ENCODE results near the gene FOXN3.
"Not testable (repeated sequence)": the region's sequence is repeated elsewhere in the genome, so short reads cannot be mapped to it uniquely, and the experiment has no call there.

FOXN3 gene

GRCh38 chr14:89268514-89268913 lies 148.5 kb downstream of the FOXN3 start:
- no peak for DNase-seq

- no peak for DNase-seq
Observed at GRCh38 chr14:89267656-89268055, 149.4 kb downstream of the FOXN3 start.

- DNase-seq = no peak
Observed at GRCh38 chr14:89267163-89267562, 149.9 kb downstream of the FOXN3 start.

- no peak for DNase-seq
Observed at GRCh38 chr14:89266754-89267153, 150.3 kb downstream of the FOXN3 start.

GRCh38 chr14:89265234-89265633 lies 151.8 kb downstream of the FOXN3 start:
- DNase-seq = no peak

GRCh38 chr14:89264196-89264800 lies 152.7 kb downstream of the FOXN3 start:
- no peak for DNase-seq

- no peak for DNase-seq
Observed at GRCh38 chr14:89262041-89262440, 155.0 kb downstream of the FOXN3 start.

GRCh38 chr14:89260898-89261297 lies 156.1 kb downstream of the FOXN3 start:
- no peak for DNase-seq

- no peak for DNase-seq
Observed at GRCh38 chr14:89259951-89260609, 157.0 kb downstream of the FOXN3 start.

- no peak for DNase-seq
Observed at GRCh38 chr14:89258728-89259273, 158.2 kb downstream of the FOXN3 start.

- no peak for DNase-seq
Observed at GRCh38 chr14:89256951-89257350, 160.1 kb downstream of the FOXN3 start.

GRCh38 chr14:89256283-89256682 lies 160.8 kb downstream of the FOXN3 start:
- no peak for DNase-seq

- no peak for DNase-seq
Observed at GRCh38 chr14:89255852-89256251, 161.2 kb downstream of the FOXN3 start.

- no peak for DNase-seq
Observed at GRCh38 chr14:89255012-89255411, 162.0 kb downstream of the FOXN3 start.

GRCh38 chr14:89254166-89254909 lies 162.7 kb downstream of the FOXN3 start:
- no peak for DNase-seq

- no peak for DNase-seq
Observed at GRCh38 chr14:89252887-89253532, 164.0 kb downstream of the FOXN3 start.

- DNase-seq = no peak
Observed at GRCh38 chr14:89251061-89251460, 166.0 kb downstream of the FOXN3 start.

GRCh38 chr14:89250655-89250975 lies 166.4 kb downstream of the FOXN3 start:
- DNase-seq = not testable (repeated sequence)

GRCh38 chr14:89249972-89250654 lies 166.9 kb downstream of the FOXN3 start:
- no peak for DNase-seq

GRCh38 chr14:89249065-89249695 lies 167.9 kb downstream of the FOXN3 start:
- DNase-seq = no peak

- no peak for DNase-seq
Observed at GRCh38 chr14:89248411-89249064, 168.5 kb downstream of the FOXN3 start.

Measured in NK-92 treated with Interleukin-12 subunit alpha and Interleukin-12 subunit beta, amount 100 ng/mL, for 24 hours (cell line).